GM23338 (cell line): Measurements from ENCODE around the gene DIP2C. TPM values are rescaled to one million over a fixed set of nuclear protein-coding genes. Genes with fewer than 3 reads are reported as not detected.

Experiments used
- ATAC-seq: fragments of 200-7000 bp; cut with Tn5 transposase; 3 replicates; pipeline ENCODE4 v1.9.1; 2020
- DNase-seq: peaks from one replicate; pipeline ENCODE4 v3.0.0-alpha.2; 2015; ENCODE audit warnings: low spot score
- H2AFZ ChIP-seq: fragments of 200-600 bp; sonication (generic); 2 replicates; pipeline ENCODE4 v1.8.0; 2016; ENCODE audit warnings: antibody characterized with exemption, mild to moderate bottlenecking, moderate library complexity
- H3F3A ChIP-seq: fragments of 200-600 bp; sonication (generic); replicated peaks from 2 replicates; pipeline ENCODE4 v1.8.0; 2017; ENCODE audit warnings: antibody characterized with exemption, mixed run types, low read depth
- H3K27ac ChIP-seq: fragments of 200-600 bp; sonication (generic); 2 replicates; pipeline ENCODE4 v1.6.1; 2016; ENCODE audit warnings: low read depth
- H3K27me3 ChIP-seq: fragments of 200-600 bp; sonication (generic); 2 replicates; pipeline ENCODE4 v1.8.0; 2016; ENCODE audit warnings: mild to moderate bottlenecking, mixed run types, moderate library complexity; ENCODE audit not compliant: insufficient read depth
- H3K36me3 ChIP-seq: fragments of 200-600 bp; sonication (generic); 2 replicates; pipeline ENCODE4 v1.8.0; 2016; ENCODE audit warnings: mild to moderate bottlenecking; ENCODE audit not compliant: insufficient read depth
- H3K4me1 ChIP-seq: fragments of 200-600 bp; sonication (generic); 2 replicates; pipeline ENCODE4 v1.8.0; 2016; ENCODE audit warnings: mild to moderate bottlenecking, moderate library complexity; ENCODE audit not compliant: insufficient read depth
- H3K4me2 ChIP-seq: fragments of 200-600 bp; sonication (generic); 2 replicates; pipeline ENCODE4 v1.7.1; 2017; ENCODE audit warnings: mixed run types
- H3K4me3 ChIP-seq: fragments of 200-600 bp; sonication (generic); 2 replicates; pipeline ENCODE4 v1.6.1; 2016; ENCODE audit warnings: mixed run types
- H3K79me2 ChIP-seq: fragments of 200-600 bp; sonication (generic); replicated peaks from 2 replicates; pipeline ENCODE4 v1.8.0; 2017; ENCODE audit warnings: mild to moderate bottlenecking; ENCODE audit not compliant: insufficient read depth
- H3K9me2 ChIP-seq: fragments of 200-600 bp; sonication (generic); 2 replicates; pipeline ENCODE4 v1.8.0; 2017; ENCODE audit not compliant: insufficient read depth
- H4K20me1 ChIP-seq: fragments of 200-600 bp; sonication (generic); replicated peaks from 2 replicates; pipeline ENCODE4 v1.8.0; 2017; ENCODE audit warnings: mild to moderate bottlenecking; ENCODE audit not compliant: insufficient read depth
- H3K27ac Mint-ChIP-seq: 2 replicates; pipeline ENCODE4 v1.8.0; 2020; ENCODE audit warnings: inconsistent platforms, mild to moderate bottlenecking, moderate library complexity, mixed read lengths
- H3K27me3 Mint-ChIP-seq: 3 replicates; pipeline ENCODE4 v1.8.0; 2022; ENCODE audit warnings: low read depth, mild to moderate bottlenecking, moderate library complexity, mixed read lengths, inconsistent platforms; ENCODE audit not compliant: insufficient read depth, poor library complexity
- H3K36me3 Mint-ChIP-seq: 3 replicates; pipeline ENCODE4 v1.8.0; 2021; ENCODE audit warnings: low read depth, mild to moderate bottlenecking, inconsistent platforms, moderate library complexity, mixed read lengths
- H3K4me1 Mint-ChIP-seq: 3 replicates; pipeline ENCODE4 v1.8.0; 2020; ENCODE audit warnings: mild to moderate bottlenecking, inconsistent platforms, mixed read lengths
- H3K4me3 Mint-ChIP-seq: 3 replicates; pipeline ENCODE4 v1.8.0; 2021; ENCODE audit warnings: moderate library complexity, mild to moderate bottlenecking, inconsistent platforms, mixed read lengths
- H3K9me3 Mint-ChIP-seq: 3 replicates; pipeline ENCODE4 v1.8.0; 2020; ENCODE audit warnings: moderate library complexity, mild to moderate bottlenecking, inconsistent platforms, mixed read lengths
- CTCF ChIP-seq, 2 experiments: fragments of 200-600 bp in 1 of 2; sonication (generic) in 1 of 2; conservative IDR thresholded peaks; 2 replicates each; pipeline versions ENCODE4 v1.5.1 to v1.6.1; 2016 to 2017; ENCODE audit warnings: antibody characterized with exemption in 2 of 2, low read depth in 2 of 2, mild to moderate bottlenecking in 2 of 2, moderate library complexity in 1 of 2
- EZH2 ChIP-seq: fragments of 200-600 bp; sonication (generic); IDR thresholded peaks from one replicate; pipeline ENCODE4 v1.8.0; 2017; ENCODE audit warnings: antibody characterized with exemption, mild to moderate bottlenecking, low read depth; ENCODE audit not compliant: unreplicated experiment
- JUNB ChIP-seq: IDR thresholded peaks from one replicate; pipeline ENCODE4 v1.6.1; 2016; ENCODE audit warnings: antibody characterized with exemption; ENCODE audit not compliant: unreplicated experiment
- NANOG ChIP-seq: IDR thresholded peaks from 2 replicates; pipeline ENCODE4 v1.6.1; 2016; ENCODE audit warnings: antibody characterized with exemption, borderline replicate concordance
- STAT1 ChIP-seq: IDR thresholded peaks from one replicate; pipeline ENCODE4 v1.6.1; 2016; ENCODE audit warnings: antibody characterized with exemption; ENCODE audit not compliant: unreplicated experiment
- ZNF331 ChIP-seq: fragments of 250-450 bp; sonication (Bioruptor Pico); IDR thresholded peaks from 2 replicates; pipeline ENCODE4 v1.5.0; 2020; ENCODE audit warnings: low read depth, mild to moderate bottlenecking, moderate library complexity
- ZNF462 ChIP-seq: fragments of 250-450 bp; sonication (Bioruptor Pico); IDR thresholded peaks from 2 replicates; pipeline ENCODE4 v1.5.0; 2020; ENCODE audit warnings: mild to moderate bottlenecking, moderate library complexity
- polyA plus RNA-seq: library from polyadenylated mRNA; unstranded; fragments of >200 nt; fragmentation: Nextera tagmentation; extraction: Ambion mirVana; gene quantifications from 2 replicates; pipeline ENCODE4 v1.2.1, GENCODE V29; 2016
- total RNA-seq: library from RNA; depleted of rRNA; stranded (reverse); fragments of >200 nt; shearing (Covaris generic); gene quantifications from 2 replicates; pipeline ENCODE4 v1.2.3, GENCODE V29; 2014

The DIP2C gene
- total and polyA plus RNA-seq, 2 experiments from 2014 or later, result 5.1 to 7.7 TPM

- TF ChIP-seq EZH2, result no peak
- no peak for TF ChIP-seq ZNF462 (CRISPR knock-in tag)
Measured at GRCh38 chr10:299969-300368, 389.5 kb downstream of the DIP2C start (continued).

GRCh38 chr10:299512-299911, 390.0 kb downstream of the DIP2C start:
- H3K9me3 Mint-ChIP-seq, result no peaks in the 10 kb centered on the region
- no peaks in the 10 kb centered on the region for H3K4me1 ChIP-seq
- TF ChIP-seq NANOG, result no peak
- TF ChIP-seq ZNF462 (CRISPR knock-in tag), result no peak
- TF ChIP-seq JUNB, result no peak
- no peak for TF ChIP-seq STAT1
- no peak for TF ChIP-seq CTCF (conservative IDR thresholded peaks at IDR 0.05; ENCODE audit: low read depth in 2 of 2)
- no peak for TF ChIP-seq ZNF331 (CRISPR knock-in tag)

More at GRCh38 chr10:299512-299911, 390.0 kb downstream of the DIP2C start:
- Mint-ChIP-seq H3K4me3 (no peak overlapping the region), H3K36me3 (peaks cover 3% of the 10 kb centered on the region; the same call in 1 of the 3 replicates), H3K27me3 (peaks cover 4% of the 10 kb centered on the region), H3K27ac (no peak overlapping the region), H3K4me1 (no peaks in the 10 kb centered on the region; the same call in 2 of the 3 replicates)
- H4K20me1 ChIP-seq, result no peaks in the 10 kb centered on the region
- ATAC-seq (no peak), DNase-seq (no peak)
- H3K27ac ChIP-seq, result no peak overlapping the region
- H3K27me3 ChIP-seq, result no peaks in the 10 kb centered on the region
- H3K79me2 ChIP-seq, result no peaks in the 10 kb centered on the region
- no peak overlapping the region for H3K4me3 ChIP-seq
- no peaks in the 10 kb centered on the region for H3F3A ChIP-seq
- H3K4me2 ChIP-seq, result no peak overlapping the region
- no peaks in the 10 kb centered on the region for H3K9me2 ChIP-seq
- H2AFZ ChIP-seq, result no peak overlapping the region
- no peaks in the 10 kb centered on the region for H3K36me3 ChIP-seq
